Neural progenitor cell (in vitro differentiated cells): ENCODE results near the gene CFAP57.

Experiments
- EZH2 ChIP-seq: fragments of 200-600 bp; sonication (generic); IDR thresholded peaks from 2 replicates; pipeline ENCODE4 v1.6.1; 2017; ENCODE audit warnings: antibody characterized with exemption, mild to moderate bottlenecking, moderate library complexity
- EZH2phosphoT487 ChIP-seq: fragments of 200-600 bp; sonication (generic); IDR thresholded peaks from 2 replicates; pipeline ENCODE4 v1.6.1; 2017; ENCODE audit warnings: antibody characterized with exemption
- TF ChIP-seq, protein P1 (sequence below): fragments of 200-600 bp; sonication (generic); IDR thresholded peaks from 2 replicates; pipeline ENCODE4 v1.5.1; 2017; ENCODE audit warnings: antibody characterized with exemption, mild to moderate bottlenecking

DNA sequence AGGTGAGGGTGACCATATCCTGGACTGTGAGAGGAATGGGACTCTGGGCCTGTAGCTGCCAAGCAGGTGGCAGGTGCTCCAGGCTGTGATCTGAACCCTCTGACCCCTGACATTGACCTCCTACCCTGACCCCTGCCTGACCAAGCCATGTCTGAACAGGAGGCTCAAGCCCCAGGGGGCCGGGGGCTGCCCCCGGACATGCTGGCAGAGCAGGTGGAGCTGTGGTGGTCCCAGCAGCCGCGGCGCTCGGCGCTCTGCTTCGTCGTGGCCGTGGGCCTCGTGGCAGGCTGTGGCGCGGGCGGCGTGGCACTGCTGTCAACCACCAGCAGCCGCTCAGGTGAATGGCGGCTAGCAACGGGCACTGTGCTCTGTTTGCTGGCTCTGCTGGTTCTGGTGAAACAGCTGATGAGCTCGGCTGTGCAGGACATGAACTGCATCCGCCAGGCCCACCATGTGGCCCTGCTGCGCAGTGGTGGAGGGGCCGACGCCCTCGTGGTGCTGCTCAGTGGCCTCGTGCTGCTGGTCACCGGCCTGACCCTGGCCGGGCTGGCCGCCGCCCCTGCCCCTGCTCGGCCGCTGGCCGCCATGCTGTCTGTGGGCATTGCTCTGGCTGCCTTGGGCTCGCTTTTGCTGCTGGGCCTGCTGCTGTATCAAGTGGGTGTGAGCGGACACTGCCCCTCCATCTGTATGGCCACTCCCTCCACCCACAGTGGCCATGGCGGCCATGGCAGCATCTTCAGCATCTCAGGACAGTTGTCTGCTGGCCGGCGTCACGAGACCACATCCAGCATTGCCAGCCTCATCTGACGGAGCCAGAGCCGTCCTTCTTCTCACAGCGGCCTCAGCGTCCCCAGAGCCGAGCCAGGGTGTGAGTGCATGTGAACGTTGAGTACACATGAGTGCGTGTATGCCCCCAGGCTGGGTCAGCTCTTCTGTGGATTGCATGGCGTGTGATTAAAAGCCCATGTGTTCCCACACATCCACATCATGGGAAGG, 100.7 kb downstream of the CFAP57 start:
- TF ChIP-seq EZH2phosphoT487 (no peak), EZH2 (no peak)
- TF ChIP-seq, protein P1, sequence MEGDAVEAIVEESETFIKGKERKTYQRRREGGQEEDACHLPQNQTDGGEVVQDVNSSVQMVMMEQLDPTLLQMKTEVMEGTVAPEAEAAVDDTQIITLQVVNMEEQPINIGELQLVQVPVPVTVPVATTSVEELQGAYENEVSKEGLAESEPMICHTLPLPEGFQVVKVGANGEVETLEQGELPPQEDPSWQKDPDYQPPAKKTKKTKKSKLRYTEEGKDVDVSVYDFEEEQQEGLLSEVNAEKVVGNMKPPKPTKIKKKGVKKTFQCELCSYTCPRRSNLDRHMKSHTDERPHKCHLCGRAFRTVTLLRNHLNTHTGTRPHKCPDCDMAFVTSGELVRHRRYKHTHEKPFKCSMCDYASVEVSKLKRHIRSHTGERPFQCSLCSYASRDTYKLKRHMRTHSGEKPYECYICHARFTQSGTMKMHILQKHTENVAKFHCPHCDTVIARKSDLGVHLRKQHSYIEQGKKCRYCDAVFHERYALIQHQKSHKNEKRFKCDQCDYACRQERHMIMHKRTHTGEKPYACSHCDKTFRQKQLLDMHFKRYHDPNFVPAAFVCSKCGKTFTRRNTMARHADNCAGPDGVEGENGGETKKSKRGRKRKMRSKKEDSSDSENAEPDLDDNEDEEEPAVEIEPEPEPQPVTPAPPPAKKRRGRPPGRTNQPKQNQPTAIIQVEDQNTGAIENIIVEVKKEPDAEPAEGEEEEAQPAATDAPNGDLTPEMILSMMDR: no peak
